IMR-90 (cell line): Measurements from ENCODE around the gene PLB1. TPM values are rescaled to one million over a fixed set of nuclear protein-coding genes. Genes with fewer than 3 reads are reported as not detected.
A peak's percentile ranks its signal among the peaks of the same experiment; 100 is the strongest.

ENCODE experiments used
- ATAC-seq: fragments of 200-7000 bp; cut with Tn5 transposase; 2 replicates; pipeline ENCODE4 v1.9.1; 2020; ENCODE audit warnings: low read depth, mild to moderate bottlenecking, moderate library complexity
- BruUV-seq: library from RNA; stranded (reverse); fragments of 400-500 nt; replicated peaks from 2 replicates; lab custom pipeline; 2021; lab: Mats Ljungman, UMichigan
- CTCF ChIA-PET: fragments of 300-600 bp; formaldehyde crosslinking; extraction: SDS; loops from one replicate; lab custom pipeline; 2021; ENCODE audit warnings: antibody characterized with exemption; lab: Yijun Ruan, JAX
- POLR2A ChIA-PET: fragments of 300-600 bp; sonication (Branson Sonifier 250); formaldehyde crosslinking; loops from one replicate; lab custom pipeline; 2022; ENCODE audit warnings: antibody characterized with exemption; ENCODE audit not compliant: unreplicated experiment; lab: Charles Lee
- DNase-seq: peaks from one replicate; pipeline ENCODE4 v3.0.0; 2013
- H2AFZ ChIP-seq: replicated peaks from 2 replicates; pipeline ENCODE3; 2013; ENCODE audit warnings: low read length, mild to moderate bottlenecking; ENCODE audit not compliant: poor library complexity
- H2AK5ac ChIP-seq: 2 replicates; pipeline ENCODE4 v1.6.1; 2013; ENCODE audit warnings: low read depth, low read length, inconsistent platforms
- H2AK9ac ChIP-seq: replicated peaks from 2 replicates; pipeline ENCODE3; 2013; ENCODE audit warnings: mild to moderate bottlenecking, low read depth, low read length, moderate library complexity; ENCODE audit not compliant: poor library complexity
- H2BK120ac ChIP-seq: 2 replicates; pipeline ENCODE4 v1.6.1; 2013; ENCODE audit warnings: low read depth, low read length, inconsistent platforms
- H2BK15ac ChIP-seq: 3 replicates; pipeline ENCODE4 v1.6.1; 2013; ENCODE audit warnings: low read depth, low read length, inconsistent platforms
- H2BK20ac ChIP-seq: 2 replicates; pipeline ENCODE4 v1.6.1; 2013; ENCODE audit warnings: low read depth, mild to moderate bottlenecking, inconsistent platforms, low read length, moderate library complexity
- H2BK5ac ChIP-seq: 2 replicates; pipeline ENCODE4 v1.6.1; 2013; ENCODE audit warnings: mild to moderate bottlenecking, low read depth, low read length, inconsistent platforms; ENCODE audit not compliant: poor library complexity, severe bottlenecking
- H3K14ac ChIP-seq: replicated peaks from 2 replicates; pipeline ENCODE4 v1.6.1; 2013; ENCODE audit warnings: low read depth, low read length, inconsistent platforms
- H3K18ac ChIP-seq: 2 replicates; pipeline ENCODE4 v1.6.1; 2013; ENCODE audit warnings: low read depth, low read length, control low read depth
- H3K23ac ChIP-seq: 2 replicates; pipeline ENCODE4 v1.6.1; 2013; ENCODE audit warnings: low read depth, low read length, inconsistent platforms
- H3K27ac ChIP-seq: 2 replicates; pipeline ENCODE4 v1.5.1; 2013; ENCODE audit warnings: mild to moderate bottlenecking, control low read depth, low read length; ENCODE audit not compliant: insufficient read depth
- H3K27me3 ChIP-seq: 2 replicates; pipeline ENCODE4 v1.6.1; 2013; ENCODE audit warnings: low read length; ENCODE audit not compliant: control insufficient read depth, insufficient read depth
- H3K36me3 ChIP-seq: 2 replicates; pipeline ENCODE4 v1.6.1; 2013; ENCODE audit warnings: low read length, mixed read lengths; ENCODE audit not compliant: control insufficient read depth, insufficient read depth
- H3K4ac ChIP-seq: 2 replicates; pipeline ENCODE4 v1.6.1; 2013; ENCODE audit warnings: low read depth, low read length, inconsistent platforms
- H3K4me1 ChIP-seq: 2 replicates; pipeline ENCODE4 v1.6.1; 2013; ENCODE audit warnings: low read length, mixed read lengths; ENCODE audit not compliant: control insufficient read depth, insufficient read depth
- H3K4me2 ChIP-seq: 2 replicates; pipeline ENCODE4 v1.6.1; 2013; ENCODE audit warnings: low read depth, mild to moderate bottlenecking, control low read depth, low read length, moderate library complexity
- H3K4me3 ChIP-seq: 2 replicates; pipeline ENCODE4 v1.5.1; 2013; ENCODE audit warnings: low read depth, mild to moderate bottlenecking, control low read depth, low read length, moderate library complexity; ENCODE audit not compliant: insufficient read depth
- H3K56ac ChIP-seq: 2 replicates; pipeline ENCODE4 v1.6.1; 2013; ENCODE audit warnings: low read length, inconsistent platforms; ENCODE audit not compliant: insufficient read depth; ENCODE audit errors: extremely low read depth
- H3K79me1 ChIP-seq, 2 experiments: 2 replicates each; pipeline ENCODE4 v1.6.1; 2013; ENCODE audit warnings: low read length in 2 of 2, inconsistent platforms in 1 of 2, low read depth in 1 of 2
- H3K9ac ChIP-seq: 2 replicates; pipeline ENCODE4 v1.6.1; 2013; ENCODE audit warnings: low read depth, low read length, control low read depth
- H3K9me1 ChIP-seq: 2 replicates; pipeline ENCODE4 v1.6.1; 2013; ENCODE audit warnings: low read length, inconsistent platforms; ENCODE audit not compliant: insufficient read depth
- H3K9me3 ChIP-seq: 2 replicates; pipeline ENCODE4 v1.6.1; 2013; ENCODE audit warnings: low read length; ENCODE audit not compliant: control insufficient read depth, insufficient read depth
- H4K20me1 ChIP-seq: 2 replicates; pipeline ENCODE4 v1.6.1; 2013; ENCODE audit warnings: low read length, inconsistent platforms; ENCODE audit not compliant: insufficient read depth
- H4K5ac ChIP-seq: 2 replicates; pipeline ENCODE4 v1.6.1; 2013; ENCODE audit warnings: mild to moderate bottlenecking, low read depth, low read length, control low read depth
- H4K8ac ChIP-seq, 2 experiments: 2 replicates each; pipeline ENCODE4 v1.6.1; 2013; ENCODE audit warnings: low read depth in 2 of 2, low read length in 2 of 2, control low read depth in 1 of 2, inconsistent platforms in 1 of 2
- H4K91ac ChIP-seq: 2 replicates; pipeline ENCODE4 v1.6.1; 2013; ENCODE audit warnings: low read depth, low read length, inconsistent platforms; ENCODE audit not compliant: insufficient read depth
- BHLHE40 ChIP-seq: fragments of 150-350 bp; IDR thresholded peaks from 2 replicates; pipeline ENCODE4 v1.6.1; 2016; ENCODE audit warnings: mild to moderate bottlenecking, low read depth, low read length
- FOS ChIP-seq: fragments of 150-350 bp; IDR thresholded peaks from 2 replicates; pipeline ENCODE4 v1.6.1; 2016; ENCODE audit warnings: low read depth, low read length
- MAFK ChIP-seq: IDR thresholded peaks from 2 replicates; pipeline ENCODE4 v1.6.1; 2012; ENCODE audit warnings: low read depth, low read length, improper control_type of control experiment
- MAZ ChIP-seq: IDR thresholded peaks from 2 replicates; pipeline ENCODE4 v1.6.1; 2012; ENCODE audit warnings: low read depth, mild to moderate bottlenecking, low read length, improper control_type of control experiment, moderate library complexity, borderline replicate concordance
- MXI1 ChIP-seq: IDR thresholded peaks from 2 replicates; pipeline ENCODE4 v1.6.1; 2012; ENCODE audit warnings: low read depth, mild to moderate bottlenecking, low read length, moderate library complexity, borderline replicate concordance
- NFE2L2 ChIP-seq: fragments of 150-350 bp; IDR thresholded peaks from 2 replicates; pipeline ENCODE4 v1.6.1; 2016; ENCODE audit warnings: low read depth, mild to moderate bottlenecking, low read length
- POLR2A ChIP-seq: IDR thresholded peaks from 2 replicates; pipeline ENCODE4 v1.6.1; 2012; ENCODE audit warnings: mild to moderate bottlenecking, low read depth, low read length
- RAD21 ChIP-seq: IDR thresholded peaks from 2 replicates; pipeline ENCODE4 v1.6.1; 2012; ENCODE audit warnings: low read length, improper control_type of control experiment
- RCOR1 ChIP-seq: IDR thresholded peaks from 2 replicates; pipeline ENCODE4 v1.6.1; 2012; ENCODE audit warnings: mild to moderate bottlenecking, low read length, improper control_type of control experiment; ENCODE audit not compliant: insufficient replicate concordance
- RFX5 ChIP-seq: IDR thresholded peaks from 2 replicates; pipeline ENCODE4 v1.8.0; 2012; ENCODE audit warnings: low read depth, mild to moderate bottlenecking, low read length, moderate library complexity
- SMC3 ChIP-seq: fragments of 150-350 bp; IDR thresholded peaks from 2 replicates; pipeline ENCODE4 v1.6.1; 2016; ENCODE audit warnings: low read depth, mild to moderate bottlenecking, antibody characterized with exemption, low read length, moderate library complexity
- WGBS, 2 experiments: methylation state at CpG; one replicate each; pipeline versions ENCODE4 v1.1.5 to v1.1.7; 2013; ENCODE audit warnings: missing lambda C conversion rate in 2 of 2; ENCODE audit not compliant: insufficient read length in 1 of 2; ENCODE audit errors: extremely low coverage in 2 of 2; 5-methylcytosine and 5-hydroxymethylcytosine counted together
- dilution Hi-C: fragments of 300-500 bp; cut with HindIII; formaldehyde crosslinking; loops from one replicate; pipeline ENCODE4 v1.14.3; 2018; ENCODE audit warnings: low sequenced_read_pairs; ENCODE audit not compliant: unreplicated experiment
- in situ Hi-C: fragments of 300-500 bp; cut with MboI; formaldehyde crosslinking; loops from 3 replicates; pipeline ENCODE4 v1.14.3; 2019; ENCODE audit warnings: low sequenced_read_pairs, inconsistent platforms, mixed read lengths
- intact Hi-C: fragments of 100-400 bp; cut with micrococcal nuclease; formaldehyde crosslinking; loops from 2 replicates; pipeline ENCODE4 v1.10.0; 2022
- polyA plus RNA-seq, 3 experiments: library from polyadenylated mRNA; depleted of rRNA; stranded (reverse); fragments of >200 nt; gene quantifications; 2 replicates each; pipeline ENCODE4 v1.2.3, GENCODE V29; 2012; ENCODE audit warnings: low replicate concordance in 1 of 3
- total RNA-seq: library from RNA; depleted of rRNA; stranded (reverse); fragments of >200 nt; gene quantifications from 2 replicates; pipeline ENCODE4 v1.2.3, GENCODE V29; 2012
- TF ChIP-seq, protein P1 (sequence below): conservative IDR thresholded peaks from 2 replicates; pipeline ENCODE4 v1.5.1; 2012; ENCODE audit warnings: mild to moderate bottlenecking, low read depth, low read length, improper control_type of control experiment
- TF ChIP-seq, protein P2 (sequence below): fragments of 150-350 bp; IDR thresholded peaks from 2 replicates; pipeline ENCODE4 v1.6.1; 2016; ENCODE audit warnings: low read depth, mild to moderate bottlenecking, low read length, moderate library complexity, borderline replicate concordance

Gene PLB1
- total and polyA plus RNA-seq, 2 of the 4 experiments (the other 2 are of a cell fraction) = 0.74 to 0.90 TPM

DNA sequence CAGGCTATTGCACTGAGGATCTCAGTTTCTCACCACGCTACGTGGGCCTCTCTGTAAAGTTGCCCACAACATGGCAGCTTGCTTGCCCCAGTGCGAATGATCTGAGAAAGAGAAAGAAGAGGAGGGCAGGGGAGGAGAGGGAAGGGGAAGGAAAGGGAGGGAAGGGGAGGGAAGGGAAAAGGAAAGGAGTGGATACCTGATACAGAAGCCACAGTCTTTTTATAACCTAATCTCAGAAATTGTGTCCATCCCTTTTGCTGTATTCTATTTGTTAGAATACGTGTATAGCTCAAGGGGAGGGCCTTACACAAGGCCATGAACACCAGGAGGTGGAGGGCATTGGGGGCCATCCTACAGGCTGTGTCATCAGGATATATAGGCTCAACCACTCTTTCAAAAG lies 177.5 kb downstream of the PLB1 start:
- Histone ChIP-seq H2BK15ac (peak overlapping the region; percentile 67; the same call in 1 of the 3 replicates), H3K56ac (no peak overlapping the region), H4K91ac (peak overlapping the region; percentile 96), H3K9me3 (0 out of 2 replicates have a peak, but pooled peaks cover 3% of the 10 kb centered on the region), H3K4me2 (no peak overlapping the region), H3K9me1 (peaks cover 19% of the 10 kb centered on the region), H3K27ac (no peak overlapping the region; the same call in 1 of the 2 replicates), H3K79me1 (0 out of 4 replicates have a peak, but pooled peaks cover 0 to 4% of the 10 kb centered on the region in 2 experiments), H2BK120ac (peak overlapping the region; percentile 97), H3K23ac (peak overlapping the region; percentile 42; the same call in 1 of the 2 replicates), H2AFZ (no peak overlapping the region), H3K18ac (peak overlapping the region; percentile 89), H3K4ac (peak overlapping the region; percentile 90), H3K9ac (no peak overlapping the region), H3K27me3 (no peaks in the 10 kb centered on the region), H2AK9ac (no peak overlapping the region), H3K14ac (peak overlapping the region; percentile 21; the same call in 1 of the 2 replicates), H4K20me1 (no peaks in the 10 kb centered on the region), H4K8ac (peak overlapping the region; percentile 12 to 56; a peak in 2 of 4 replicates), H4K5ac (no peak overlapping the region), H3K4me3 (no peak overlapping the region), H3K4me1 (peaks cover 19% of the 10 kb centered on the region), H2BK20ac (peak overlapping the region; percentile 94), H2BK5ac (peak overlapping the region; percentile 13), H3K36me3 (no peaks in the 10 kb centered on the region), H2AK5ac (peak overlapping the region; percentile 74)
- no TSS peak for BruUV-seq
- CTCF ChIA-PET = no interaction called here
- in situ Hi-C loops (no loop called here), intact Hi-C loops (no loop called here), dilution Hi-C loops (no loop called here)
- ATAC-seq (no peak), DNase-seq (no peak)
- WGBS, 2 experiments = 100% methylated on average over 1 of the region's 4 CpGs; no CpG with 5 or more reads in 1 of the 2 experiments
- no peak for TF ChIP-seq NFE2L2
- no peak for TF ChIP-seq BHLHE40
- TF ChIP-seq FOS = no peak
- TF ChIP-seq RCOR1 = no peak
- TF ChIP-seq POLR2A = no peak
- no peak for TF ChIP-seq RFX5
- TF ChIP-seq RAD21 = no peak
- TF ChIP-seq, protein P1, sequence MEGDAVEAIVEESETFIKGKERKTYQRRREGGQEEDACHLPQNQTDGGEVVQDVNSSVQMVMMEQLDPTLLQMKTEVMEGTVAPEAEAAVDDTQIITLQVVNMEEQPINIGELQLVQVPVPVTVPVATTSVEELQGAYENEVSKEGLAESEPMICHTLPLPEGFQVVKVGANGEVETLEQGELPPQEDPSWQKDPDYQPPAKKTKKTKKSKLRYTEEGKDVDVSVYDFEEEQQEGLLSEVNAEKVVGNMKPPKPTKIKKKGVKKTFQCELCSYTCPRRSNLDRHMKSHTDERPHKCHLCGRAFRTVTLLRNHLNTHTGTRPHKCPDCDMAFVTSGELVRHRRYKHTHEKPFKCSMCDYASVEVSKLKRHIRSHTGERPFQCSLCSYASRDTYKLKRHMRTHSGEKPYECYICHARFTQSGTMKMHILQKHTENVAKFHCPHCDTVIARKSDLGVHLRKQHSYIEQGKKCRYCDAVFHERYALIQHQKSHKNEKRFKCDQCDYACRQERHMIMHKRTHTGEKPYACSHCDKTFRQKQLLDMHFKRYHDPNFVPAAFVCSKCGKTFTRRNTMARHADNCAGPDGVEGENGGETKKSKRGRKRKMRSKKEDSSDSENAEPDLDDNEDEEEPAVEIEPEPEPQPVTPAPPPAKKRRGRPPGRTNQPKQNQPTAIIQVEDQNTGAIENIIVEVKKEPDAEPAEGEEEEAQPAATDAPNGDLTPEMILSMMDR = no peak
- TF ChIP-seq, protein P2, sequence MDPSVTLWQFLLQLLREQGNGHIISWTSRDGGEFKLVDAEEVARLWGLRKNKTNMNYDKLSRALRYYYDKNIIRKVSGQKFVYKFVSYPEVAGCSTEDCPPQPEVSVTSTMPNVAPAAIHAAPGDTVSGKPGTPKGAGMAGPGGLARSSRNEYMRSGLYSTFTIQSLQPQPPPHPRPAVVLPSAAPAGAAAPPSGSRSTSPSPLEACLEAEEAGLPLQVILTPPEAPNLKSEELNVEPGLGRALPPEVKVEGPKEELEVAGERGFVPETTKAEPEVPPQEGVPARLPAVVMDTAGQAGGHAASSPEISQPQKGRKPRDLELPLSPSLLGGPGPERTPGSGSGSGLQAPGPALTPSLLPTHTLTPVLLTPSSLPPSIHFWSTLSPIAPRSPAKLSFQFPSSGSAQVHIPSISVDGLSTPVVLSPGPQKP = no peak
- TF ChIP-seq MAZ = no peak
- no peak for TF ChIP-seq MAFK
- no peak for TF ChIP-seq MXI1
- no peak for TF ChIP-seq SMC3
- POLR2A ChIA-PET = interaction anchor here (1.0 kb wide), 1 partner anchor 11 kb away, joined by 4 read pairs; no protein-coding TSS in a partner anchor
